Caco-2 (cell line): ENCODE results near the gene CDKN3. TPM values are rescaled to one million over a fixed set of nuclear protein-coding genes. Genes with fewer than 3 reads are reported as not detected.
"Not testable (repeated sequence)": the region's sequence is repeated elsewhere in the genome, so short reads cannot be mapped to it uniquely, and the experiment has no call there.

Experiments used
- BruUV-seq: library from RNA; stranded (reverse); fragments of 400-500 nt; replicated peaks from 2 replicates; lab custom pipeline; 2021; lab: Mats Ljungman, UMichigan
- CTCF ChIA-PET: fragments of 300-600 bp; sonication (Branson Sonifier 250); formaldehyde crosslinking; loops from one replicate; lab custom pipeline; 2022; ENCODE audit warnings: antibody characterized with exemption; lab: Charles Lee
- POLR2A ChIA-PET: fragments of 300-600 bp; sonication (Branson Sonifier 250); formaldehyde crosslinking; loops from one replicate; lab custom pipeline; 2022; ENCODE audit warnings: antibody characterized with exemption; lab: Charles Lee
- DNase-seq, 2 experiments: peaks; one replicate each; pipeline versions ENCODE4 v3.0.0 to v3.0.0-alpha.2; 2020 to 2022
- H3K27me3 ChIP-seq: replicated peaks from 2 replicates; pipeline ENCODE4 v1.6.0; 2011; ENCODE audit warnings: low read length; ENCODE audit not compliant: control insufficient read depth, insufficient read depth
- H3K36me3 ChIP-seq: 2 replicates; pipeline ENCODE4 v1.5.1; 2011; ENCODE audit warnings: low read length; ENCODE audit not compliant: control insufficient read depth, insufficient read depth
- H3K4me1 ChIP-seq: fragments of 250-450 bp; sonication (Bioruptor Pico); 2 replicates; pipeline ENCODE4 v1.5.1; 2020; ENCODE audit warnings: mild to moderate bottlenecking
- H3K4me3 ChIP-seq: 2 replicates; pipeline ENCODE4 v1.5.1; 2011; ENCODE audit warnings: low read depth, mild to moderate bottlenecking, control low read depth, low read length
- H3K9me3 ChIP-seq: fragments of 250-450 bp; sonication (Bioruptor Pico); 2 replicates; pipeline ENCODE4 v1.5.1; 2020; ENCODE audit warnings: mild to moderate bottlenecking, moderate library complexity
- H3K27ac Mint-ChIP-seq: one replicate; pipeline ENCODE4 v1.8.0; 2022; ENCODE audit warnings: mixed read lengths; ENCODE audit not compliant: unreplicated experiment
- H3K27me3 Mint-ChIP-seq: one replicate; pipeline ENCODE4 v1.8.0; 2022; ENCODE audit warnings: mixed read lengths; ENCODE audit not compliant: insufficient read depth, unreplicated experiment
- H3K36me3 Mint-ChIP-seq: one replicate; pipeline ENCODE4 v1.8.0; 2022; ENCODE audit warnings: mild to moderate bottlenecking, mixed read lengths; ENCODE audit not compliant: insufficient read depth, unreplicated experiment
- H3K4me1 Mint-ChIP-seq: one replicate; pipeline ENCODE4 v1.8.0; 2022; ENCODE audit warnings: low read depth, mixed read lengths; ENCODE audit not compliant: unreplicated experiment
- H3K4me3 Mint-ChIP-seq: one replicate; pipeline ENCODE4 v1.8.0; 2022; ENCODE audit warnings: mild to moderate bottlenecking, moderate library complexity, mixed read lengths; ENCODE audit not compliant: unreplicated experiment
- H3K9me3 Mint-ChIP-seq: one replicate; pipeline ENCODE4 v1.8.0; 2022; ENCODE audit warnings: mixed read lengths; ENCODE audit not compliant: unreplicated experiment
- CTCF ChIP-seq, 2 experiments: fragments of 200-600 bp in 1 of 2; IDR thresholded peaks; 1 replicate in 1 of 2; 2 replicates in 1 of 2; pipeline versions ENCODE4 v1.5.1 to v1.8.0; 2011 to 2022; ENCODE audit warnings: antibody characterized with exemption in 1 of 2, control low read depth in 1 of 2, inconsistent platforms in 1 of 2, low read depth in 1 of 2, low read length in 1 of 2, mild to moderate bottlenecking in 1 of 2, moderate library complexity in 1 of 2; ENCODE audit not compliant: insufficient read depth in 1 of 2, severe bottlenecking in 1 of 2, unreplicated experiment in 1 of 2
- intact Hi-C: fragments of 100-400 bp; cut with micrococcal nuclease; formaldehyde crosslinking; loops from one replicate; pipeline ENCODE4 v1.10.0; 2022; ENCODE audit not compliant: unreplicated experiment
- total RNA-seq: library from RNA; stranded (reverse); gene quantifications from 2 replicates; pipeline ENCODE4 v1.2.3, GENCODE V29; 2022

CDKN3 gene
- total RNA-seq, 1 experiment from 2014 or later, result 83.0 TPM

DNA sequence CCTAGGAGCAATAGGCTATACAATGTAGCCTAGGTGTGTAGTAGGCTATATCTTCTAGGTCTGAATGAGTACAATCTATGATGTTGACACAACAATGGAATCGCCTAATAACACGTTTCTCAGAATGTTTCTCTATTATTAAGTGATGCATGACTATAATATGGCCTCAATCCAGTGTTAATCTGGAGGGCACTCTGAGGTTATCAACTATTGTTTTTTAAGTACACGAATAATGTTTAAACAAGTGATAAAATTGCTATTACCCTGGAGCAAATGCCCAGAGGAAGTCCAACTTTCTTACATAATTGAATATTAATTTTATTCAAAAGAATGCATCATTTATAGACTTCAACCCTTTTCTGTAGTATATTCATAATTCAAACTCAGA is 60.8 kb downstream of the CDKN3 start:
- POLR2A ChIA-PET, result no interaction called here
- no peak overlapping the region for H3K27ac Mint-ChIP-seq
- Histone ChIP-seq H3K4me1 (no peaks in the 10 kb centered on the region), H3K4me3 (no peak overlapping the region), H3K36me3 (no peaks in the 10 kb centered on the region), H3K9me3 (peaks cover 15% of the 10 kb centered on the region), H3K27me3 (no peaks in the 10 kb centered on the region)
- H3K9me3 Mint-ChIP-seq, result peaks cover 15% of the 10 kb centered on the region
- no peaks in the 10 kb centered on the region for H3K36me3 Mint-ChIP-seq
- no peaks in the 10 kb centered on the region for H3K27me3 Mint-ChIP-seq
- intact Hi-C loops, result no loop called here
- no peak for DNase-seq
- no peak overlapping the region for H3K4me3 Mint-ChIP-seq
- no peaks in the 10 kb centered on the region for H3K4me1 Mint-ChIP-seq
- BruUV-seq, result no TSS peak
- no peak for TF ChIP-seq CTCF (IDR thresholded peaks at IDR 0.05; ENCODE audit: insufficient read depth in 1 of 2, low read depth in 1 of 2, low read length in 1 of 2, severe bottlenecking in 1 of 2, unreplicated experiment in 1 of 2)
- CTCF ChIA-PET, result no interaction called here

DNA sequence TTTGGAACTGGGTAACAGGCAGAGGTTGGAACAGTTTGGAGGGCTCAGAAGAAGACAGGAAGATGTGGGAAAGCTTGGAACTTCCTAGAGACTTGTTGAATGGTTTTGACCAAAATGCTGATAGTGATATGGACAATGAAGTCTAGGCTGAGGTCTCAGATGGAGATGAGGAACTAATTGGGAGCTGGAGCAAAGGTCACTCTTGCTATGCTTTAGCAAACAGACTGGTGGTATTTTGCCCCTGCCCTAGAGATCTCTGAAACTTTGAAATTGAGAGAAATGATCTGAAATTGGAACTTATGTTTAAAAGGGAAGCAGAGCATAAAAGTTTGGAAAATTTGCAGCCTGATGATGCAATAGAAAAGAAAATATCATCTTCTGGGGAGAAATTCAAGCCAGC is 61.7 kb downstream of the CDKN3 start:
- H3K9me3 ChIP-seq, result peaks cover 15% of the 10 kb centered on the region
- H3K27me3 Mint-ChIP-seq, H3K4me1 ChIP-seq, H3K4me3 ChIP-seq, POLR2A ChIA-PET, BruUV-seq, H3K4me3 Mint-ChIP-seq, DNase-seq, H3K4me1 Mint-ChIP-seq, intact Hi-C loops, CTCF ChIA-PET, H3K36me3 ChIP-seq, H3K36me3 Mint-ChIP-seq, H3K27me3 ChIP-seq, H3K27ac Mint-ChIP-seq: not testable (repeated sequence)
- peaks cover 15% of the 10 kb centered on the region for H3K9me3 Mint-ChIP-seq

DNA sequence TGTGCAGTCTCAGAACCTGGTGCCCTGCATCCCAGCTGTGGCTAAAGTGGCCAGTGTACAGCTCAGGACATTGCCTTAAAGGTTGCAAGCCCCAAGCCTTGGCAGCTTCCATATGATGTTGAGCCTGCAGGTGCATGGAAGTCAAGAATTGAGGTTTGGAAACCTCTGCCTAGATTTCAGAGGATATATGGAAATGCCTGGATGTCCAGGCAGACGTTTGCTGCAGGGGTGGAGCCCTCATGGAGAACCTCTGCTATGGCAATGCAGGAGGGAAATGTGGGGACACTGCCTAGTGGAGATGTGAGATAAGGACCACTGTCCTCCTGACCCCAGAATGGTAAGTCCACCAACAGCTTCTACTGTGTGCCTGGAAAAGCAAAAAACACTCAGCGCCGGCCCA is 62.3 kb downstream of the CDKN3 start:
- Mint-ChIP-seq H3K4me3 (no peak overlapping the region), H3K27me3 (no peaks in the 10 kb centered on the region), H3K4me1 (no peaks in the 10 kb centered on the region), H3K36me3 (no peaks in the 10 kb centered on the region), H3K9me3 (peaks cover 15% of the 10 kb centered on the region), H3K27ac (no peak overlapping the region)
- BruUV-seq, result no TSS peak
- Histone ChIP-seq H3K4me1 (no peaks in the 10 kb centered on the region), H3K9me3 (peaks cover 15% of the 10 kb centered on the region), H3K36me3 (no peaks in the 10 kb centered on the region), H3K27me3 (no peaks in the 10 kb centered on the region), H3K4me3 (no peak overlapping the region)
- POLR2A ChIA-PET, result no interaction called here
- no peak for DNase-seq
- intact Hi-C loops, result no loop called here
- CTCF ChIA-PET, result no interaction called here
- TF ChIP-seq CTCF (IDR thresholded peaks at IDR 0.05; ENCODE audit: insufficient read depth in 1 of 2, low read depth in 1 of 2, low read length in 1 of 2, severe bottlenecking in 1 of 2, unreplicated experiment in 1 of 2), result no peak

GRCh38 chr14:54462048-54462447 is 65.2 kb downstream of the CDKN3 start:
- Histone ChIP-seq H3K27me3 (no peaks in the 10 kb centered on the region; the same call in 1 of the 2 replicates), H3K4me3 (no peak overlapping the region), H3K9me3 (peaks cover 16% of the 10 kb centered on the region), H3K36me3 (no peaks in the 10 kb centered on the region), H3K4me1 (no peaks in the 10 kb centered on the region)
- Mint-ChIP-seq H3K27me3 (no peaks in the 10 kb centered on the region), H3K9me3 (peaks cover 17% of the 10 kb centered on the region), H3K36me3 (no peaks in the 10 kb centered on the region), H3K4me1 (no peaks in the 10 kb centered on the region), H3K4me3 (no peak overlapping the region), H3K27ac (no peak overlapping the region)
- intact Hi-C loops, result no loop called here
- TF ChIP-seq CTCF (IDR thresholded peaks at IDR 0.05; ENCODE audit: insufficient read depth in 1 of 2, low read depth in 1 of 2, low read length in 1 of 2, severe bottlenecking in 1 of 2, unreplicated experiment in 1 of 2), result no peak
- CTCF ChIA-PET, result no interaction called here
- POLR2A ChIA-PET, result no interaction called here
- BruUV-seq, result no TSS peak
- no peak for DNase-seq
